ENCODE data around the gene ATG16L1.

The ATG16L1 gene

DNA sequence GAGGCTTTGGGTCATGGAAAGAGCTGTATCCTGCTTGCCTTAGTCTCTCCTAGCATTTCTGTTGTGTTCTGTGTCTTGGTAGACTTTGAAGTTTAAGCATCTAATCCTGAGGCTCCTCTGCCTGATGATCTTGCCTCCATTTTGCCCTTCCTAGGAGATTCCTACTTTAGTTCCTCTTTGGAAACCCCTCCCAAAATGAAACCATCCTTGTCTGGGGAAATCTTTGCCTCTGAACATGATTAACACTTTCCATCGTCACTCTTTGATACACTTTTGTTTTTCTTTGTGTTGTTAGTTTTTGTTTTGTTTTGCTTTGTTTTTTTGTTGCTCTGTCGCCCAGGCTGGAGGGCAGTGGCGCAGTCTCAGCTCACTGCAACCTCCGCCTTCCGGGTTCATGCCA lies 9.2 kb downstream of the ATG16L1 start:
- no peak for DNase-seq (ENCODE audit: low read depth)

- DNase-seq (ENCODE audit: low read depth): no peak
Observed at GRCh38 chr2:233261819-233262555, 10.5 kb downstream of the ATG16L1 start.

- no peak for DNase-seq (ENCODE audit: low read depth)
Observed at GRCh38 chr2:233262562-233262961, 11.1 kb downstream of the ATG16L1 start.

- DNase-seq (ENCODE audit: low read depth): no peak
Observed at GRCh38 chr2:233263045-233263570, 11.6 kb downstream of the ATG16L1 start.

DNA sequence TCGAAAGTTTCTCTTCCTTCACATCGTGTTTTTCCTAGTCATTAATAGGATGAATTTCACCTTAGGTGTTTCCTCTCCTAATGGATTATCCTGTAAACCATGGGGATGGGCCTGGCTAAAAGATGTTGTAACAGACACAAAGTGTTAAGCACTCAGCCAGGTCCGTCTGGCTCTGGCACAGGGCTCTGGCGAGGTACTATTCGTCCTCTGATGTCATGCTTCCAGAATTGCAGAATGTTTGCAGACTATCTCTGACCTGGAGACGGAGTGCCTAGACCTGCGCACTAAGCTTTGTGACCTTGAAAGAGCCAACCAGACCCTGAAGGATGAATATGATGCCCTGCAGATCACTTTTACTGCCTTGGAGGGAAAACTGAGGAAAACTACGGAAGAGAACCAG lies 13.2 kb downstream of the ATG16L1 start:
- DNase-seq (ENCODE audit: low read depth): no peak

- no peak for DNase-seq (ENCODE audit: low read depth)
Observed at GRCh38 chr2:233265899-233266431, 14.5 kb downstream of the ATG16L1 start.

- DNase-seq (ENCODE audit: low read depth): no peak
Observed at GRCh38 chr2:233266481-233266880, 15.0 kb downstream of the ATG16L1 start.

- no peak for DNase-seq (ENCODE audit: low read depth)
Observed at GRCh38 chr2:233267516-233268245, 16.2 kb downstream of the ATG16L1 start.

DNA sequence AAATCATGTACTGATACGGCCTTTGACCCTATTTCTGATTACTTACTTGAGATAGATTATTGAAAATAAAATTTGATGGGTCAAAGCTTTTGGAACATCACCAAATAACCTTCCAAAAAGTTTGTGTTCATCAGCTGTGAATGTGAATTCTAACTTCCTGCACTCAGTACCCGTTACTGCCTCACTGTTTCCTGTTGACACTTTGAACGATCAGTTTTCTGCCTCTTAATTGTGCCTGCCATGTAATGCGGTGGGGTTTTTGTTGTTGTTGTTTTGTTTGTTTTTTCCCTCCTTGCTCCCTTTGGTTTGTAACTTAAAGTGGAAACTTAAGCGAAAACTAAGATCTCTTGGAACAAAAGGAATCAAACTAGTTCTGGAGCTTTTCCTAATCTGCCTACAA lies 18.9 kb downstream of the ATG16L1 start:
- DNase-seq (ENCODE audit: low read depth): no peak

- no peak for DNase-seq (ENCODE audit: low read depth)
Observed at GRCh38 chr2:233270951-233271350, 19.5 kb downstream of the ATG16L1 start.

GRCh38 chr2:233271693-233272092 lies 20.2 kb downstream of the ATG16L1 start:
- no peak for DNase-seq (ENCODE audit: low read depth)

GRCh38 chr2:233273120-233273519 lies 21.6 kb downstream of the ATG16L1 start:
- DNase-seq (ENCODE audit: low read depth): no peak

GRCh38 chr2:233275223-233275622 lies 23.8 kb downstream of the ATG16L1 start:
- no peak for DNase-seq (ENCODE audit: low read depth)

DNA sequence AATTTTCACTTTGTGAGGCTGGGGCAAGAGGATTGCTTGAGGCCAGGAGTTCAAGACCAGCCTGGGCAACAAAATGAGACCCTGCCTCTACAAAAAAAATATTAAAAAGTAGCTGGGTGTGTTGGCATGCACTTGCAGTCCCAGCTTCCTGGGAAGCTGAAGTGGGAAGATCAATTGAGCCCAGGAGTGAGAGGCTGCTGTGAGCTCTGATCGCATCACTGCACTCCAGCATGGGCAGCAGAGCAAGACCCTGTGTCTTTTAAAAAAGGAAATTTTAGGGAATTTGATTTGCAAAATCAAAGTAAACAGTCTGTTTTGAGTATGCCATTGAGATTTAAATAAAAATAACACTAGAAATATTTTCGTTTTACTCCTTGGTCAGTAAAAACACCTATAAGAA lies 27.4 kb downstream of the ATG16L1 start:
- no peak for DNase-seq (ENCODE audit: low read depth)

DNA sequence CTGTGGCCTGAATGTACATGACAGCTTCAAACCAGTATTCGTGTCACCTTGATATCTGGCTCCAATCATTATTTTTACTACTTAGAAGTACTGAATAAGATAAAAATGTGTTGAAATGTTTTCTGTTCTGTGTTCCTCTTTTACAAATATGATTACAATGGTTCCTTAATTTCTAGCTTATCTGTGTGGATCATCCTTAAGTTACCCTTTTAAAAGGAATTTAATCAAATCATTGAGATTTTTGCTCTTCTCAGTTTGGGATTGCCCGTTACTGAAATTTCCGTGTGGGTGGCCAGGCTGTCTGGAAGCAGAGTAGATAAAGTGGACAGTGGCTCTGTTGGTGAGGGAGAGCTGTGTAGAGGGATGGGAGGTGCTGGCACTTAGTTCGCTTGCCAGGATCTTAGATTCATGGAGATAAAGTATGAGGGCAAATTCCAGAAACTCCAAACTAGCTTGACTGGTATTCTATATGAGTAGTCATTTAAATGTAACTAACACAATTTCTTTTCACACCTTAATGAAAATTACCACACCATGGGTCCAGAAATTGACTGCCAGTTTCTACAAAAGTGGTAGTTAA lies 28.7 kb downstream of the ATG16L1 start:
- no peak for DNase-seq (ENCODE audit: low read depth)

DNA sequence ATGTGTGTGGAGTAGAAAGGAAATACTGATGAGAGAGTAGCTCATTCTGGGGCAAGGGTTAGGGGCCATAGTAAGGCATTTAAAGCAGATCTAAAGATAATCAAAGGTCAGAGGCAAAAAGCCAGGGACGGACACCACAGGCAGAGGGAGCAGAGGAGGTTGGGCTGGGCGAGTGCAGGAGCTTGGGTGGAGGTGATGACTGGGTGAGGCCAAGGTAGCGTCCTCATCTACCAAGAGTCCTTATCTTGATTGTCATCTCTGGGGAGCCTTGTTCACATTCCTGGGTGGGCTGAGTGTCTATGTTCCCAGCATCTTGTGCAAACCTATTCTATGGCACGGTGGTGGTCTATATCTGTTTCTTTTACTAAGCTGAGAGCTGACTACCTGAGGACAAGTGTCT lies 30.1 kb downstream of the ATG16L1 start:
- no peak for DNase-seq (ENCODE audit: low read depth)

DNA sequence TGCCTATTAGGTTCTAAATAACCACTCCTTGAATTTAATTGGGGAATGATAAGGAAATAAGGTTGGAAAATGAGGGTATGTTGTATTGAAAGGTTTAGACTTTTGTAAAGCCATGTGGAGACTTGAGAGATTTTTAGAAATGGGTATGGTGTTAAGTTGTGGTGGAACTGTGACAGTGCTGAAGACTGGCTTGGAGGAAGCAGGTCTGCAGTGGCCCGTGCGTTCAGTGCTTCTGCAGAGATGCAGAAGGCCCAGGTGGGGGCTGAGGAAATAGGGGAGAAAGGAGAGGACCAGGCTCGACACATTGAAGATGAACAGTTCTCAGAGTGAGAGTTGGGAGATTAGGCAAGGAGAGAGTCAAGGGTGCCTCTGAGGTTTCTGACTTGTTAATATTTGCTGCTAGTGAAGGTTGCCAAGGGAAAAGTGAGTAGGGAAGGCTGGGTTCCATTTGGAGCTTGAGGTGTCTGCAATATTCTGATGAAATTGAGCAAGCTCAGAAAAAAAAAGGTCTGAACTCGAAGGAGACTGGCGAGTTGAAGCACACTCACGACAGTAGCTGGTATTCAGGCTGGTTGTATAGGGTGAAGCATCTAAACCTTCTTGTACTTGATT lies 30.6 kb downstream of the ATG16L1 start:
- no peak for DNase-seq (ENCODE audit: low read depth)

DNA sequence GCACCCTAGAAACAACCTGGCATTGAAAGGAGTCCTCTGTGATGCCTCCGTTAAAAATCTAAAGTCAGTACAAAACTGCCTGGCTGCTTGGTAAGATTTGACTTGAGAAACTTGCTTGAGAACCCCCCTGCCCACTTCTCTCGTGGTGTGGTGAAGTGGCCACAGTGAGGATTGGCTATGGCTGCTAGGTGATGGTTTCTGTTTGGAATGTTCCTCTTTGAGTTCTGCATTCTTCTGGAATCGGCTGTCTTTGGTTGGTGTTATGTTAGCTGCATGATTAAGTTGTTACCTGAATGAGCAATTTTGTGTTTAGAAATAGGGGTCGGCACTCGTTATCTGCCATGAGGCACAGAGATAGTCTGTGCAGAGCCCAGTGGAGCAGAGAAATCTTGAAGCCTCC lies 34.4 kb downstream of the ATG16L1 start:
- no peak for DNase-seq (ENCODE audit: low read depth)

- no peak for DNase-seq (ENCODE audit: low read depth)
Observed at GRCh38 chr2:233287871-233288270, 36.4 kb downstream of the ATG16L1 start.

DNA sequence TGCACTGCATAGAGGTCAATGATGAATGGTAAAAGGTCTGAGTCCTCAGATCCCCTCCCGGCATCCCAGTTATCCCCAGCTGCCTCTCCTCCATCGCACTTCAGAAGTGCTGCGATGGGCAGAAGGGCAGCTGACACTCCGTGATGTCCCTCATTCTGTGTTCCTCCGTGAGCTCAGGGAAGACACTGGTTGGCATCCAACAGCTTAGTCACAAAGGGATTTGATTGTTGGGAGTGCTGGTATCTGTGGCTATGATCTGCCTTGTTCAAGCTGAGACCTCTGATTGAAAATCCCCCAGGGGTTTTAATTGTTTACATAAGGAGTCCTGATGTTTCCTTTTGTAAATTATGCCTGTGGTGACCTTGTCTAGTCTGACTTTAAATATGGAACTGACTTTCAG lies 37.2 kb downstream of the ATG16L1 start:
- no peak for DNase-seq (ENCODE audit: low read depth)

DNA sequence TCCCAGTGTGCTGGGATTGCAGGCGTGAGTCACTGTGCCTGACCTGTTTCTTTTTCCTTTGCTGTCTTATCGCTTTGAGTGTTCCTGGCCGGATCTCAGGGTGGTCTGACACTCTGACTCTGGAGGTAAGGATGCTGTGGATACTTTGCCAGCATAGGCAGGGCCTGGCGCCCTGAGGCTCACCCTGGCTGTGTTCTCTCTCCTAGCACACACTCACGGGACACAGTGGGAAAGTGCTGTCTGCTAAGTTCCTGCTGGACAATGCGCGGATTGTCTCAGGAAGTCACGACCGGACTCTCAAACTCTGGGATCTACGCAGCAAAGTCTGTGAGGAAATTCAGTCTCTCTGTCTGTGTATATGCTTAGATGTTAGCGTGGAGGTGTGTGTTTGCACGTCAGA lies 38.2 kb downstream of the ATG16L1 start:
- DNase-seq (ENCODE audit: low read depth): no peak

- DNase-seq (ENCODE audit: low read depth): no peak
Observed at GRCh38 chr2:233290051-233290845, 38.8 kb downstream of the ATG16L1 start.
